GM18870 (cell line): ENCODE results near the gene SLCO4A1.
"Not testable (repeated sequence)": the region's sequence is repeated elsewhere in the genome, so short reads cannot be mapped to it uniquely, and the experiment has no call there.

ENCODE experiments used
- ATAC-seq: cut with Tn5 transposase; IDR thresholded peaks from one replicate; pipeline ENCODE4 v1.9.1; 2021; ENCODE audit warnings: moderate library complexity; ENCODE audit not compliant: unreplicated experiment

The SLCO4A1 gene

GRCh38 chr20:62622178-62622876 is 20.0 kb upstream of the SLCO4A1 start:
- no peak for ATAC-seq

DNA sequence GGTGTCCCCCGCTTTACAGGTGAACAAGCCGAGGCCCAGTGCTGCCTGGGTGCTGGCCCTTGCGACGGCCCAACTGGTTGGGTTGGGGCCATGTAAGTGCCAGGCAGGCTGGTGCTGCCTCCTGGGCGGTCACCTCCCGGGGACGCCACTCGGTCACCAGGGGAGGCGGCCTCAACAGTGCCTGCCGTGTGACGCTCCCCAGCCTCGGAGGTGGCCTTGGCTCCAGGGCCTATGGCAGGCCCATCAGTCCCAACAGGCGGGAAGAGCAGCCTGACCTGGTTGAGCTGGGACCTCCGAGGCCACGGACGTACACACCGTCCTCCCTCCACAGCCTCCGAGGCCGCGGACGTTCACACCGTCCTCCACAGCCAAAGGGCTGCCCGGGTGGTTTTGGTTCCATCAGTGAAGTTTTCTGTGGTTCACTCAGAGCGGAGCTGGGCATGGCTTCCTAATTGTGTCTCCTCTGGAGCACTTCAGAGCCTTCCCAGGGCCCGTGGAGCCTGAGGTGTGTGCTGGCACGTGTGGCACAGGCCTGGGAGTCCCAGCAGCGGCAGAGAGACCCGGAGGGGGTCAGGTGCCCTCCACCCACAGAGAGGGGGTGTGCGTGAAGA is 19.3 kb upstream of the SLCO4A1 start:
- ATAC-seq: no peak

DNA sequence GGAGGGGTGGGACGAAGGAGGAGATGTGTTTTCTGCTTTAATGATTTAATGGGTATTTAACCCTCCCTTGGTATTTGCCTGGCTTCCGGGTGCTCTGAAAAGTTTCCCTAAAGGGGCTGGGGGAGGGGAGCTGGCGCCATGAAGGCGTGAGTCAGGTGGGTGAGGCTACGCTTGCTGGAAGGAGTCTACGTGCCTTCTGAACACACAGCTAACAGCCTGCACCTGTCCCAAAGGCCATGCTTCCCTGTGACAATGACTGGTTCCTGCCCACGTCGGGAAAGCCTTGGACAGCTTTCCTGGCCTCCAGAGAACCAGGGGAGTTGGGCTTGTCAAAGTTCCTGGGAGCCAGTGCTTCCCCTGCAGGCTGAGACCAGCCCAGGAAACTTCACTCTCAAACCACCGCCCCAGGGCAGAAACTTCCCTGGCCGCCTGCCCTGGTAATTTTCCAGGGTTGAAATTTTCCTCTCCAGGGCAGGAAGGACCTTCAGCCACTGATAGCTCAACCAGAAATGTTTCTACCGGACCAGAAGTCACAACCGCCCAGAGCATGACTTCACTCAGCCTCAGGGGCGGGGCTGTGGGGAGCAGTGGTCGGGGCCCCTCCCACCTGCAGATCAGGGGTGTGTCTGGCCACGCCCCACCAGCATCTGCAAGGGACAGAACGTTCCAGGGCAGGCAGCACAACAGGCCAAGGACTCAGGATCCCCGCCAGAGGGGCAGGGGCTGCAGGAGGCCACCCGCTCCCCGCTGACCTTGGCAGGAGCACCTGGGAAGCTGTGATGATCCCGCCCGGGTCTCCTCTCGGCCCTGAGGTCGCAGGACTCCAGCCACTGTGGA is 18.6 kb upstream of the SLCO4A1 start:
- ATAC-seq: peak; percentile 61

DNA sequence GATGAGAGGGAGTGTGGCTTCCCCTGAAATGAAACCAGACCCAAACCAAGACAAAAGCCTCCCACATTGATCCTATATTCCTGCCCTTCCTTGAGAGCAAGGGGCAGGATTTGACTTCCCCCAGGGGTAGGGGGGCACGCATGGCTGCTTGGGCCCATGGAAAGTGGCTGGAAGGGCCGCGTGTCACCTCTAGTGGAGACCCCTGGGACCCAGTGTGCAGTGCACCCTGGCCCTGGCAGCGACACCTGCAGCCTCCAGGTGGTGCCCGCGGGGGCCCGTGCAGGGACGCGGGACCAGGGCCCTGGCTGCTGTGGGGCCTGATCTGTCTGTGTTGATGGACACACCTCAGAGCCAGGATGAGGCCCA is 18.0 kb upstream of the SLCO4A1 start:
- peak; percentile 6 for ATAC-seq

DNA sequence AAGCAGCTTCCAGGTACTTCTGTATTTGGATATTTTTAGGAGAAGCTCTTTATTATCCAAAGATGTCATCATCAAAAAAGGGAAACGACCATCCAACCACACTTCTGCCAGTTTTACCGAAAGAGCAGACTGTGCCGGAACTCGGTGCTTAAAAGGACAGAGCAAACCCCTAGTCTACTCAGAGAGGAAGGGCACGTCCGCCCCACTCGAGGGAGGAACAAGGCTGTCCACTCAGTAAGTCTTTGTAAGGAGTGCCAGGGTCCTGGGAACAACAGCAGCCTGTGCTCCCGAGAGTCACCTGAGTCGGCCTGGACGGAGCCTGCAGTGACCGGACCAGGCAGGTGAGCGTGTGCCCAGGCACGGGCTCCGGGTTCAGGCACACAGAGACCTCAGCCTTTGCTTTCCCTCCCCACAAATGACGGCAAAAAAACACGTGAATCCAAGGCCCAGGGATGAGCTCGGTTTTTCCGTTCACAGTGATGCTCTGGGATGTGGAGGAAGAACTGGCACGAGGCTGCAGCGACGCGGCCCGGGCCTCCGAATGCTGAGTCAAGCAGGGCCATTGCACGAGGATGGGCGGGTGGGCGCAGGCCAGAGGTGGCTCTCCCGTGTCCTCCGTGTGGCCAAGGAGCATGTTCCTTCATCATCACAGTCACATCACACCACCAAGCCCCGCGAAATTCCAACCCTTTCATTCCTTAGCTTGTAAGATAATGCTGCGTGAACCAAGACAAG is 17.4 kb upstream of the SLCO4A1 start:
- no peak for ATAC-seq

DNA sequence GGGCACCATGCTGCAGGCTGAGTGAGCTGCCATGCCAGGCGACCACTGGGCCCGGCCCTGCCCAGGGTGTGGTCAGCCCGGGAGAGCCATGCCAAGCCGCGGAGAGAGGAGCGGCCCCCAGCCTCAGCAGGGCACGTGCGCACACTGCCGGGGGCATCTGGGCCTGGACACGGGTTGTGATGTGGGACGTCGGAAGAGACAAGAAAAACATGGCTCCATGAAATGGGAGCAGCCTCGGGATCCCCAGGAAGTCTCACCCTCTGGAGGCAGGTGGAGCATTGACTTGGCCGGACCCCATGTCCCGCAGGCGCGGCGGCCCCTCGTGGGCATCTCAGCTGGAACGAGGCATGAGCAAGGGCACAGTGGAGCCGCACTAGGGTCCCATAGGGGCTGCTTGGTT is 16.8 kb upstream of the SLCO4A1 start:
- no peak for ATAC-seq

- ATAC-seq: no peak
Observed at GRCh38 chr20:62625921-62626547, 16.3 kb upstream of the SLCO4A1 start.

DNA sequence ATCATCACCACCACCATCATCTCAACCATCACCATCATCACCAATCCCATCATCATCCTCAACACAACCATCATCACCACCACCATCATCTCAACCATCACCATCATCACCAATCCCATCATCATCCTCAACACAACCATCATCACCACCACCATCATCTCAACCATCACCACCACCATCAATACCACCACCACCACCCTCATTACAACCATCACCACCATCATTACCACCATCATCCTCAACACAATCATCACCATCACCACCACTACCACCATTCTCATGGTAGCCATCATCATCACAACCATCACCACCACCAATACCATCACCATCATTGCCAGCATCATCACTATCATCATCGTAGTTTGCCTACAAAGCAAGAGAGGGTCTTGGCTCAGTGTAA is 14.9 kb upstream of the SLCO4A1 start:
- ATAC-seq: not testable (repeated sequence)

- no peak for ATAC-seq
Observed at GRCh38 chr20:62627901-62628612, 14.2 kb upstream of the SLCO4A1 start.

DNA sequence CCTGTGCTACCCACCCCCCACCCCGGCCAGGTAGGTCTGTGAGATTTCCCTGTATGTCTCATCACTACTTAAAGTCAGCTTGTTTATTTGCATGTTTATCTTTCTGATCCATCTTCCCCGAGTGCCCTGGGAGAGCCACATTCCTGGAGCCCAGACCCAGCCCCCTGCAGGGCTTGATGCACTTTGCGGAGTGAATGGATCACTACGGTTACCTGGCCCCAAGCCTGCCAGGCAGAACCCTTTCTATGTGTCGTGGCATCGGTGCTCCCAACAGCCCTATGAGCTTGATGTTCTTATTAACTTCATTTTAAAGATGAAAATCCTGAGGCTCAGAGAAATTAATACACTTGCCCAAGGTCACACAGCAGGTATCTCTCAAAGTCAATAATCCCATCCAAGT is 13.6 kb upstream of the SLCO4A1 start:
- ATAC-seq: no peak

GRCh38 chr20:62629864-62630470 is 12.3 kb upstream of the SLCO4A1 start:
- ATAC-seq: no peak

GRCh38 chr20:62631336-62632308 is 10.7 kb upstream of the SLCO4A1 start:
- no peak for ATAC-seq

- no peak for ATAC-seq
Observed at GRCh38 chr20:62632575-62633090, 9.7 kb upstream of the SLCO4A1 start.

DNA sequence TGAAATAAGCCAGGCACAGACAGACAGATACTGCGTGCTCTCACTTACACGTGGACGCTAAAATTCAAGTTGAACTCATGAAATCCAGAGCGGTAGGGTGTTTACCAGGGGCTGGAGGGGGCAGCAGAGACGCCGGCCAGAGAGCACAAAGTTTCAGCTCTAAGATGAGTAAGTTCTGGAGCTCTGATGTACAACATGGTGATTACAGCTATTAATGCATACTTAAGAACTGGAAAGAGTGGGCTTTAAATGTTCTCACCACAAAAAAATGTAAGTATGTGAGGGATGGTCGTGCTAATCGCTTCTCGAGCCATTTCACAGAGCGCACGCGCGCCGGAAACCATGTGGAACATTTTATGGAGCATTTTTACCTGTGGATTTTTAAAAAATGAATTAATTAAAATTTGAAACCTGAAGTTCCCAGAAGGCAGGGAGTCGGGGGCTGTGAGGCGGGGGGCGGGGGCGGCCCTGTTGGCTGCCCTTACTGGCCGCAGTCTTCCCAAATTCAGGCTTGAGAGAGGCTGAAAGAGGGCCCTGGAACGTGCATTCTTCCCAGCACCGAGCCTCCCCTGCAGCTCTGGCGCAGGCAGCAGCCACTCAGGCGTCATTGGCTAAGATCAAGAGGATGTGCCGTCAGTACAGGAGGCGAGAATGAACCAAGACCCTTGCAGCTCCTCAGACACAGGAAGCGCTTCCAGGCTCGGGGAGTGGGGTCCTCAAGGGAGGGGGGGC is 8.5 kb upstream of the SLCO4A1 start:
- no peak for ATAC-seq

- ATAC-seq: no peak
Observed at GRCh38 chr20:62634330-62634967, 7.9 kb upstream of the SLCO4A1 start.

DNA sequence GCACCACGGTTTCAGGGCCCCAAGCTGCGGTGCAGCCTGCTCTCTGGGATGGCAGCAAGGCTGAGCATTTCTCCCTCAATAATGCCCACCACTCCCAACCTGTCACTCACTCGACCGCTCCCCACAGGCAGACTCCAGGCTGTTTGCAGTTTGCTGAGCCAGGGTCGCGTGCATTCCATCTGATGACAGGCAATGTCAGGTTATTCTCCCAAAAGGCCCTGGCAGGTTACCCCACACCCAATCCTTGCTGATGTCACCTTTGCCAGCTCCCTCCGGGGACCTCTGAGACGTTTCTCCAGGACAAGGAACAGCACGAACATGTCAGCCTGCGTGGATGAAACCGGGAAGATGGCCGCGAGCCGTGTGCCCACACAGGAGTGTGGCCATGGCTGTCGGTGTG is 7.1 kb upstream of the SLCO4A1 start:
- no peak for ATAC-seq

GRCh38 chr20:62635852-62636251 is 6.5 kb upstream of the SLCO4A1 start:
- no peak for ATAC-seq
